NOMO-1 (cell line): ENCODE results near the gene TICRR.

Experiments used
- DNase-seq, 2 experiments: peaks; one replicate each; lab custom pipeline; 2025; ENCODE audit not compliant: unreplicated experiment in 2 of 2; lab: John Stamatoyannopoulos, UW

TICRR gene

DNA sequence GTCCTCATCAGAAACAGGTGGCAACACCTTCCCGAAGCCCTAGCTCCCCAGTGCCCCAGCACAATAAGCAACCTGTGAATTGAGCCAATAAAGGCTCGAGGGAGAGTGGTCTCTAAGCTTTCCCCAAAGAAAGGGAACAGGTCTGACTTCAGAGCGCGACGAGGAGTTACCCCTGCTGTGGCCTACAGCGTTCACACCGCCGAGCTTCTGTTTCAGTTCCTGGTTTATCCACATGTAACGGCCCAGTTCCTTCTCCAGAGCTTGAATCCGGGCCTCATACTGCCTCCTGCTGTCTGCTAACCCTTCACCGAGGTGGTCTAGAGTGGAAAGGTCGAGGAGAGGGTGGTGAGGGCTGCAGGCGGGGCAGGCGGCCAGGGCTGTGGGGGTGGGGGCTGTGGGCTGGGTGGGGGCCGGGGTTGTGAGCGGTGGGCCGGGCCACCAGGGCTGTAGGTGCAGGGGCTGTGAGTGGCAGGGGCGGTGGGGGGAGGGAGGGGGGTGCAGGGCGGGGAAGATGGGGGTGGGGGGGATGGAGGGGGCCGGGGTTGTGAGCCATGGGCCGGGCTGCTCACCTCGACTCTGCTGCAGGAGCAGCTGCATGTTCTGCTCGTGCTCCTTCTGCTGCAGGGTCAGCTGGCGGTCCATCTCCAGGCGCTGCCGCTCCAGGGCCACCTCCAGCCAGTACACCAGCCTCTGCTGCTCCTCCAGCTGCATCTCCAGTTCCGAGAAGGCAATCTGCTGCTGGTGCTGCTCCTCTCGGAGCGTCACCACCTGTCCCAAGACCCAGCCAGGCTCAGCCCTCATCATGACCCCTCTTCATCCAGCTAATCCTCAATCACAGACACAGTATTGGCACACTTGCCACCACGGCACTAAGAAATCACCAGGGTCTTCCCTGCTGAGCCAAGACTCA lies 53.8 kb downstream of the TICRR start:
- no peak for DNase-seq

GRCh38 chr15:89629829-89630228 lies 54.6 kb downstream of the TICRR start:
- DNase-seq: no peak

DNA sequence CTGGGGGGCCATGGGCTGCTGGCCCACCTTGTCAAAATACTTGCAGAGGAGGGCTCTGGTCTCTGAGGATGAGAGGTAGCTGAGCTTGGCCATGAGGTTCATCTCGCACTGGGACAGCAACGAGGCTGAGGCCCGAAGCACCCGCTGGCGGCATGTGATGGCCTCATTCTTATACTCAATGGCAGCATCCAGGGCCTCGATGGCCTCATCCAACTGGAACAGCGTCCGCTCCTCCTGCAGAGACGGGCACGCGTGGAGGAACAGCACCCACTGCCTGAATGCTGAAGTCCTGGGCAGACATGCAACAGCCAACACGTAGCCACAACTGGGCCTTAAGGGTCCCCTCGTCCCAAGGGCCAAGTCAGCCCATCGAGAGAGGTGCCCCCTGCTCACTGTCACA lies 55.0 kb downstream of the TICRR start:
- DNase-seq: no peak

- no peak for DNase-seq
Observed at GRCh38 chr15:89630974-89631901, 56.0 kb downstream of the TICRR start.

DNA sequence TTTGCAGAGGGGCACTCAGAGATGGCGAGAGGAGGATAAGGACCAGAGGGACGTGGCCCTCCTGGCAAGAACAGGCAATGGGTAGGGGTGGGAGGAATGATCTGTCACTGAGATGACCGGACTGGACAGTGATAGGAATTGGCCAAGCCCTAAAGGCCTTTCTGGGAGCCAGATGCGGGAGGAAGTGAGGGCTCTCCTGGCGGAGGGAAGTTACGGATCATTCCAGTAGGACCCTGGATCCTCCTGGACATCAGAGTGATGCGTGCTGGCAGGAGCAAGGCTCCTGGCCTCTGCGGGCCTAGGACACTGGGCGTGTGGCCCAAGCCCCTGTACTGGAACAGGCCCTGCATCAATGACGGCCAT lies 56.6 kb downstream of the TICRR start:
- no peak for DNase-seq

GRCh38 chr15:89632563-89633430 lies 57.5 kb downstream of the TICRR start:
- DNase-seq: no peak

DNA sequence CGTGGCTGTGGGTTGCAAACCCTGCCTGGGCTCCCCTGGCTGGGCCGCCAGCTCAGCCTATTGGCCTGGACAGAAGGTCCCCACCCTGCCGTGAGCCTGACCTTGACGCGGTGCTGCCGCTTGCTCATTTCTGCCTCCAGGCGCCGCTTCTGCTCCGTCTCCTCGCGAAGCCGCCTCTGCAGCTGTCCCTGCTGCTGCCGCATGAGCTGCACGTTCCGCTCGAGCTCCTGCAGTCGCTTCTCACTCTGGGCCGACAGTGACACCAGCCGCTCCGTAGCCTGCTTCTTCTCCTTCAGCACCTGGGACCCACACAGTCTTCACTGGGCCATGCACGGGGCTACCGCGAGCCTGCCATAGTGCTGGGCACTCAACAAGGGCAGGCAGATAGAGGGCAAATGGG lies 58.3 kb downstream of the TICRR start:
- DNase-seq: no peak

- DNase-seq: no peak
Observed at GRCh38 chr15:89640245-89640644, 65.0 kb downstream of the TICRR start.

DNA sequence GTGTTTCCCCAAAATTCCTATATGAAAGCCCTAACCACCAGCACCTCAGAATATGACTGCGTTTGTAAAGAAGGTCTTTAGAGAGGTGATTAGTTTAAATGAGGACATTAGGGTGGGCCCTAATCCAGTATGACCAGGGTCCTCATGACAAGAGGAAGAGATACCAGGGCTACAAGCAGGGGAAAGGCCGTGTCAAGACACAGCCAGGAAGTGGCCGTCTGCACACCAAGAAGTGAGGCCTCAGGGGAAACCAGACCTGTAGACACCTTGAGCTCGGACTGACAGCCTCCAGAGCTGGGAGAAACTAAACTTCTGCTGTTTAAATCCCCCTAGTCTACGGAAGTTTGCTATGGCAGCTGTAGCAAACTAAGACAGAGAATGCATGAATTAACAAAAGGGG lies 65.8 kb downstream of the TICRR start:
- no peak for DNase-seq

- no peak for DNase-seq
Observed at GRCh38 chr15:89642106-89642505, 66.8 kb downstream of the TICRR start.

- DNase-seq: no peak
Observed at GRCh38 chr15:89645680-89646079, 70.4 kb downstream of the TICRR start.

- DNase-seq: no peak
Observed at GRCh38 chr15:89646416-89647141, 71.3 kb downstream of the TICRR start.

DNA sequence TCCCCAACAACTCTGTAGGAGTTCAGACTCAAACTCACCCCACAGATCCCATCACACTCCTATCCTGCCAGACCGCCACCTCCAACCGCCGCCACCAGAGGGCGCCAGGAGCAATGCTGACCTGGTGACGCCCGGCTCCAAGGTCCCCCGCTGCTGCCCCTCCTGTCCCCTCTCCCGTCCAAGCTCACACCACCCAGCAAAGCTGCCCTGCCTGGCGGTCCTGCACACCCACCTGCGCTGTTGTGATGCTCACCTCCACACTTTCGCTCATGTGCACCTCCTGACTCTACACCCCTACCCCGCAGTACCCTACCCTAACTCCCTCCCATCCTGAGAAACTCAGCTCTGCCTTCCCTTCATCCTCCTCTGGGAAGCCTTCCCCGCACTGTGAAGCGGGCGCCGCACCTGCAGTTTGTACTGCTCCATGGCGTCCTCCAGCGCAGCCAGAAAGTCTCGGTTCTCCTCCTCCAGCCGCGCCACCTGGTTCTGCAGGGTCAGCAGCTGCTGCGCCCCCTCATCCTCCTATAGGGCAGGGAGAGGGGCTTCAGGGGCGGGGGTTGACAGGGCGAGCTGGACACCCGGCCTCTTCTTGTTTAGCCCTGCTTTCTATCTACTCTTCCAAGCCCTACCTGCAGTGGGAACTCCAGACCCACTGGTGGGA lies 72.1 kb downstream of the TICRR start:
- DNase-seq: peak; percentile 26 to 31

- no peak for DNase-seq
Observed at GRCh38 chr15:89648106-89649012, 73.1 kb downstream of the TICRR start.

DNA sequence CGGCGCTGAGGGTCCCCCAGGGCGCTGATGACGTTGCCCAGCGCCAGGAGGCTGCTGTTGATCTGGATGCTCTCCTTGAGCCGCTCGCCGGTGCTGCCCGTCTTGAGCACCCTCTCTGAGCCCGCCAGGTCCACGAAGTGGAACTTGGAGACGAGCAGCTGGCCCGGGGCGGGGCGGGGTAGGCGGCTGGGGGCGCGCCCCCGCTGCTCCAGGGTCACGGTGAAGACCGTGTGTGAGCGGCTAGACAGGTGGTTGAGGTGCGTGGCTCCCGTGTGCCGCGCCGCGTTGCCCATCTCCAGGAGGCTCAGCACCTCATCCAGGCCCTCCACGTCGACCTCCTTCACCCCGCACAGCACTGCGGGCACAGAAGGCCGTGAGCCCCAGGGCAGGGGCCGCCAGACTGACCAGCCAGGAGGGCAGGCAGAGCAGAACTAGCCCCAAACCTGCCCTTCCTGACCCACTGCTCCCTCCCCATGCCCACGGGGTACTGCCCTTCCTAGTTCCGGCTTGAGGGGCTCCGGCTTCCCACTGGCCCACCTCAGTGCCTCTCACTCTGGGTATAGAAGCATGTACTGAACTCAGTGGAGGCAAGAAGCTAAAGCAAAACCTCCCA lies 73.8 kb downstream of the TICRR start:
- DNase-seq: no peak

DNA sequence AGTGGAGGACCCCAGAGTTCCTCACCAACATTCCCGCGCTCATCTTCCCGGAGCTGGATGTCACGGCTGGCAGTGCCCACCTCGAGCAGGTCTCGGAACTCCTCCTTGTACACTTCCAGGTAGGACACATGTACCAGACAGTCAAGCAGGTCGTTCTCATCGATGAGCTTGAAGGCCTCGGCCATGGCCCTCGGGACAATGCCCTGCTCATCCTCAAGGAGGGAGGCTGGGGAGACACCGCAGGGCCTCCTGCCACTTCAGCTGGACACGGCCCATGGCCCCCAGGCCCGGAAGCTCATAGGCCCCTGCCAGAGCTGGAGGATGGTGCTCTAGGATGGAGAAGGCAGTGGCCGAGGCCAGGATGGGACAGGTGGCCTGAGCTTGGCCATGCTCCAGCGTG lies 74.4 kb downstream of the TICRR start:
- DNase-seq: no peak

GRCh38 chr15:89652131-89652530 lies 76.9 kb downstream of the TICRR start:
- no peak for DNase-seq

GRCh38 chr15:89652666-89653065 lies 77.4 kb downstream of the TICRR start:
- DNase-seq: no peak
